GM10266 (cell line): Measurements from ENCODE around the gene SPATA31C2.
"Not testable (repeated sequence)": the region's sequence is repeated elsewhere in the genome, so short reads cannot be mapped to it uniquely, and the experiment has no call there.

Experiments
- DNase-seq: peaks from one replicate; pipeline ENCODE4 v3.0.0; 2012; ENCODE audit errors: extremely low spot score
- CTCF ChIP-seq: IDR thresholded peaks from 2 replicates; pipeline ENCODE4 v1.5.1; 2012; ENCODE audit warnings: mild to moderate bottlenecking, low read depth; ENCODE audit not compliant: control insufficient read depth, insufficient read depth; ENCODE audit errors: missing control alignments

The SPATA31C2 gene

DNA sequence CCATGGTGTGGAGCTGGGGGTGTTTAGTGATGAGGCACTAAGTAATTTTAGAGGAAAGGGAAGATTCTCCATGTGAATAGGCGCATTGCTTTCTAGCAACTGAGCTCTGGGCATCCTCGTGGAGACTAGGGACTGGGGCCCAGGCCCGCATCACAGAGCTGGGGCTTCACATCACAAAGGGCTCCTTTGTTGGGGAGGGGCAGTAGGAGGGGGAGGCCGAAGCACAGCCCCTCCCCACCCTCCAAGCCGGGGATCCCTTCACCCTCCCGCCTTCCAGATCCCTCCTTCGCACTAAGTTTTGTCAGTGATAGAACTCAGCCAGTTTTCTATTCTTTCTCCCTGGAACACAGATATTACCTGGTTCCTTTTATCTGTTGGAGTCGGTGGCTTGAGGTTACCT lies at the start of gene SPATA31C2:
Gene SPATA31C2 (minus strand): TSS at position 101 of the 400 bp plus-strand sequence. CDS start 29 bp downstream, at position 72.
- not testable (repeated sequence) for DNase-seq

GRCh38 chr9:88187631-88188030 lies 49.4 kb upstream of the SPATA31C2 start:
- no peak for DNase-seq
- no peak for TF ChIP-seq CTCF

- no peak for TF ChIP-seq CTCF
Measured at GRCh38 chr9:88186495-88187110, 48.3 kb upstream of the SPATA31C2 start.

DNA sequence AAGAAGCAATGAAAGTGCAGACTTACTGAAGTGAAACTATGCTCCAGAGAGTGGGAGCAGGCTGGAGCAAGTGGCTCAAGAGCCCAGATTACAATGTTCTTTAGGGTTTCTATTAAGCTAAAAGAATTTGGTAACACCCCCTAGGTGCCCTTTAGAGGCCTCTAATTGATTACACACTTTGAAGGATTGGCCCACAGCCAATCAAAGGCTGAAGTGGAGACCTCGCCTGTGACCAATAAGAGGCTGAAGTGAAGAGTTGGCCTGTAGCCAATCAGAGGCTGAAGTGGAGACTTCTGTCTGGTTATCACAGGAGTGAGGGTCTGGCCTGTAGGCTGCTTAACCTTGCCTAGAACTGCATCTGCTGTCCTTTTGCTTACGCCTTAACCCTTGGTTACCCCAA lies 46.7 kb upstream of the SPATA31C2 start:
- no peak for TF ChIP-seq CTCF
- no peak for DNase-seq

More at GRCh38 chr9:88186495-88187110, 48.3 kb upstream of the SPATA31C2 start:
- DNase-seq, result no peak

DNA sequence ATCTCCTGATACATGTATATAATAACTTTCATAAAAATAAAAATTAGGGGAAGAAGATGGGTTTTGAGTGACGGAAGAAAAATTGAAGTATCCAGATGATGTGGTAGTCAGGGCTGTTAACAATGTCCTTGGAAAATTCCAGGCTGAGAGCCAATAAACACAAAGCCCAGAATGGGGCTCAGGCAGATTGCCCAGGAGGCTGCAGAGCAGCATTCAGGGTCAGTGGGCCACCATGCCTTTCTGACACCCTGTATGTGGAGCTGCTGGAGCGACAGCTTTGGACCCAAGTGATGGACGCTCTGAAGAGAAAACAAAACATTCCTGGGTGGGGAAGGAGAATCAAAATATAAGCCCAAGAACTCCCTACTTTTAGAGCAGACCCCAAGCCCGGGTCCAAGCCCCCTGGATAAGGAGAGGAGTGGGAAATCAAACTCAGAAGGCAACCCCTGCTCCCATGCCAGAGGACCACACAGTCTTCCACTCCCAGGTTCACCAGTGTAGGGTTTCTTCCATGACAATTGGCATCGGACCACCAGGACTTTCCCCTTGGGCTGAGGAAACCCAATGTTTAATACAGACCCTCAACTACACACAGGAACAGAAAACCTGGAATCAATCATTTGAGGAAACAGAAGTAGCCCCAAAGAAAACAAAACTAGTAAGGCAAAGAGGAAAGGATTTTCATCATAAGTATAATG lies 45.7 kb upstream of the SPATA31C2 start:
- DNase-seq, result no peak
- no peak for TF ChIP-seq CTCF

- TF ChIP-seq CTCF, result no peak
- DNase-seq, result no peak
Measured at GRCh38 chr9:88182501-88182900, 44.2 kb upstream of the SPATA31C2 start.

DNA sequence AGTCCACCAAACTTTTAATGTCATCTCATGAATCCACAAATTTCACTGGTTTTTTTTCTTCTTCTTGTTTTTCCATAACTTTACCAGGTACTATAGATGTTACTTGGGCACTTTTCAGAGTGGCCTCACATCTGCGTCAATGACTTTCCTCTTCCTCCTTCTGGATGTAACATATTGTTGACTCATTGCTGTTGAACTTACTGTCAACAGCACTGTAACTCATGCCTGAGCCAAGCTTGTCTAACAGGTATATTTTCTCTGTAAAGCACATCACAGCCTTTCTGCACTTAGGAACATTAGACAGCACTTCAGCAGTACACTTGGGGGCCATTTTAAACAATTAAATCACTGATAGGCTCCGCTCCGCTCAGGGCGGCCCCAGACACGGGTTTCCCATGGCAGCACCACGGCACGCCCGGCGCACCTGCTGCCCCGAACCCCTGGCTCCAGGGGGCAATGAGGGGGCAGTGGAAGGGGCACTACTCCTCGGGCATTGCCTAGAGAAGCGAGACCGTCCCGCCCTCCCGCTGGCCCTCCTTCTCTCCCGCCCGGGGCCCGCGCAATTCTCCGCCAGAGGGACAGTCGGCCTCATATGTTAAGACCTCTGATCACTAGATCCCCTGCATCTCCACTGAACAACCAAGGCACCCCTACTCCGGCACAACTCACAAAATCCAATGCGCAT lies 41.9 kb upstream of the SPATA31C2 start:
- TF ChIP-seq CTCF, result no peak
- no peak for DNase-seq
